H9 (cell line): Measurements from ENCODE around the gene MMRN1. TPM values are rescaled to one million over a fixed set of nuclear protein-coding genes. Genes with fewer than 3 reads are reported as not detected.

Experiments used
- DNase-seq: peaks from one replicate; pipeline ENCODE4 v3.0.0-alpha.2; 2017
- H2AFZ ChIP-seq: one replicate; pipeline ENCODE4 v1.6.1; 2013; ENCODE audit warnings: mild to moderate bottlenecking, low read length, control low read depth, moderate library complexity
- H2AK5ac ChIP-seq: 2 replicates; pipeline ENCODE4 v1.6.1; 2013; ENCODE audit warnings: low read length, control low read depth, mixed read lengths; ENCODE audit not compliant: insufficient read length
- H2BK120ac ChIP-seq: one replicate; pipeline ENCODE4 v1.6.1; 2013; ENCODE audit warnings: low read depth, mild to moderate bottlenecking, low read length, control low read depth, inconsistent platforms; ENCODE audit not compliant: poor library complexity, severe bottlenecking
- H2BK12ac ChIP-seq: 2 replicates; pipeline ENCODE4 v1.6.1; 2013; ENCODE audit warnings: low read length, control low read depth, mixed read lengths, low read depth; ENCODE audit not compliant: insufficient read length
- H2BK15ac ChIP-seq: 2 replicates; pipeline ENCODE4 v1.6.1; 2013; ENCODE audit warnings: low read depth, low read length, control low read depth
- H2BK20ac ChIP-seq: one replicate; pipeline ENCODE4 v1.6.1; 2013; ENCODE audit warnings: low read depth, mild to moderate bottlenecking, low read length, control low read depth, inconsistent platforms; ENCODE audit not compliant: poor library complexity, severe bottlenecking
- H2BK5ac ChIP-seq: 2 replicates; pipeline ENCODE4 v1.6.1; 2013; ENCODE audit warnings: low read length, control low read depth, mixed read lengths; ENCODE audit not compliant: insufficient read length
- H3K14ac ChIP-seq: 2 replicates; pipeline ENCODE4 v1.6.1; 2013; ENCODE audit warnings: low read length, control low read depth; ENCODE audit not compliant: insufficient read depth
- H3K18ac ChIP-seq: 2 replicates; pipeline ENCODE4 v1.6.1; 2013; ENCODE audit warnings: low read depth, mild to moderate bottlenecking, mixed read lengths, low read length, control low read depth; ENCODE audit not compliant: insufficient read length
- H3K23ac ChIP-seq: 2 replicates; pipeline ENCODE4 v1.6.1; 2013; ENCODE audit warnings: low read length, control low read depth, mixed read lengths, low read depth; ENCODE audit not compliant: insufficient read length
- H3K23me2 ChIP-seq: 2 replicates; pipeline ENCODE4 v1.6.1; 2013; ENCODE audit warnings: low read depth, mild to moderate bottlenecking, mixed read lengths, low read length, control low read depth; ENCODE audit not compliant: insufficient read length, poor library complexity, severe bottlenecking
- H3K27ac ChIP-seq: 2 replicates; pipeline ENCODE4 v1.5.1; 2013; ENCODE audit warnings: low read length, control low read depth, mixed read lengths, low read depth; ENCODE audit not compliant: insufficient read length
- H3K27me3 ChIP-seq: 2 replicates; pipeline ENCODE4 v1.6.1; 2013; ENCODE audit warnings: low read length, control low read depth, inconsistent platforms; ENCODE audit not compliant: insufficient read depth
- H3K4ac ChIP-seq: 2 replicates; pipeline ENCODE4 v1.6.1; 2013; ENCODE audit warnings: low read depth, mild to moderate bottlenecking, control low read depth, inconsistent platforms, low read length, moderate library complexity
- H3K4me1 ChIP-seq: 2 replicates; pipeline ENCODE4 v1.6.1; 2013; ENCODE audit warnings: low read length, control low read depth, inconsistent platforms; ENCODE audit not compliant: insufficient read depth
- H3K4me2 ChIP-seq: 2 replicates; pipeline ENCODE4 v1.6.1; 2013; ENCODE audit warnings: low read length, control low read depth, mixed read lengths; ENCODE audit not compliant: insufficient read length, insufficient read depth
- H3K56ac ChIP-seq: 2 replicates; pipeline ENCODE4 v1.6.1; 2013; ENCODE audit warnings: low read depth, mild to moderate bottlenecking, mixed read lengths, low read length, control low read depth; ENCODE audit not compliant: insufficient read length
- H3K79me1 ChIP-seq: 2 replicates; pipeline ENCODE4 v1.6.1; 2013; ENCODE audit warnings: low read depth, mild to moderate bottlenecking, moderate library complexity, low read length, control low read depth, inconsistent platforms; ENCODE audit not compliant: insufficient read depth, poor library complexity, severe bottlenecking
- H3K79me2 ChIP-seq: 2 replicates; pipeline ENCODE4 v1.6.1; 2013; ENCODE audit warnings: low read length, control low read depth, inconsistent platforms; ENCODE audit not compliant: insufficient read depth
- H3K9ac ChIP-seq: 2 replicates; pipeline ENCODE4 v1.6.1; 2013; ENCODE audit warnings: low read length, control low read depth, mixed read lengths; ENCODE audit not compliant: insufficient read length; ENCODE audit errors: extremely low read depth
- H3K9me3 ChIP-seq: one replicate; pipeline ENCODE4 v1.6.1; 2013; ENCODE audit warnings: low read depth, low read length, inconsistent platforms; ENCODE audit not compliant: control insufficient read depth
- H3T11ph ChIP-seq: one replicate; pipeline ENCODE4 v1.6.1; 2013; ENCODE audit warnings: mild to moderate bottlenecking, low read length, control low read depth, inconsistent platforms
- H4K20me1 ChIP-seq: one replicate; pipeline ENCODE4 v1.6.1; 2013; ENCODE audit not compliant: control insufficient read depth, insufficient read length, insufficient read depth
- H4K5ac ChIP-seq: 2 replicates; pipeline ENCODE4 v1.6.1; 2013; ENCODE audit warnings: low read depth, mild to moderate bottlenecking, mixed read lengths, low read length, control low read depth; ENCODE audit not compliant: insufficient read length
- H4K8ac ChIP-seq: replicated peaks from 2 replicates; pipeline ENCODE4 v1.6.1; 2013; ENCODE audit warnings: low read length, control low read depth, mixed read lengths, low read depth; ENCODE audit not compliant: insufficient read length
- H4K91ac ChIP-seq: 2 replicates; pipeline ENCODE4 v1.6.1; 2013; ENCODE audit warnings: low read depth, mild to moderate bottlenecking, moderate library complexity, mixed read lengths, low read length, control low read depth; ENCODE audit not compliant: insufficient read length
- H3K27ac Mint-ChIP-seq, 3 experiments: 2 replicates in 2 of 3; 3 replicates in 1 of 3; pipeline ENCODE4 v1.8.0; 2020 to 2021; ENCODE audit warnings: mixed read lengths in 3 of 3, mild to moderate bottlenecking in 1 of 3, moderate library complexity in 1 of 3
- H3K27me3 Mint-ChIP-seq: 2 replicates; pipeline ENCODE4 v1.8.0; 2021; ENCODE audit warnings: low read depth, mild to moderate bottlenecking, moderate library complexity, mixed read lengths
- H3K36me3 Mint-ChIP-seq, 3 experiments: 2 replicates in 2 of 3; 3 replicates in 1 of 3; pipeline ENCODE4 v1.8.0; 2020 to 2021; ENCODE audit warnings: low read depth in 3 of 3, mixed read lengths in 3 of 3; ENCODE audit not compliant: insufficient read depth in 1 of 3
- H3K4me1 Mint-ChIP-seq, 2 experiments: 2 replicates each; pipeline ENCODE4 v1.8.0; 2020; ENCODE audit warnings: mixed read lengths in 2 of 2
- H3K4me3 Mint-ChIP-seq, 2 experiments: 2 replicates in 1 of 2; 3 replicates in 1 of 2; pipeline ENCODE4 v1.8.0; 2020 to 2021; ENCODE audit warnings: mild to moderate bottlenecking in 2 of 2, mixed read lengths in 2 of 2, moderate library complexity in 1 of 2
- H3K9me3 Mint-ChIP-seq, 2 experiments: 2 replicates in 1 of 2; 3 replicates in 1 of 2; pipeline ENCODE4 v1.8.0; 2020; ENCODE audit warnings: mild to moderate bottlenecking in 2 of 2, mixed read lengths in 2 of 2, moderate library complexity in 1 of 2
- CTCF ChIP-seq: fragments of 200-600 bp; sonication (generic); conservative IDR thresholded peaks from 3 replicates; pipeline ENCODE4 v1.8.0; 2021; ENCODE audit warnings: antibody characterized with exemption, mild to moderate bottlenecking
- WGBS: extraction: QIAGEN DNeasy Blood & Tissue Kit; methylation state at CpG from one replicate; pipeline ENCODE4 v1.1.7; 2013; ENCODE audit warnings: missing lambda C conversion rate, low lambda C conversion rate, mixed read lengths; ENCODE audit not compliant: insufficient read length; ENCODE audit errors: extremely low coverage; 5-methylcytosine and 5-hydroxymethylcytosine counted together
- total RNA-seq: library from RNA; stranded (reverse); gene quantifications from 2 replicates; pipeline ENCODE4 v1.2.1, GENCODE V29; 2021

The MMRN1 gene
- total RNA-seq, 1 experiment from 2014 or later, result not detected

- H3K56ac ChIP-seq, result no peak overlapping the region
Measured at GRCh38 chr4:89897867-89898266, 3.2 kb downstream of the MMRN1 start.

More at GRCh38 chr4:89897867-89898266, 3.2 kb downstream of the MMRN1 start:
- Mint-ChIP-seq H3K27ac (no peak overlapping the region), H3K36me3 (no peaks in the 10 kb centered on the region), H3K4me3 (no peak overlapping the region), H3K9me3 (no peaks in the 10 kb centered on the region), H3K27me3 (no peaks in the 10 kb centered on the region), H3K4me1 (no peaks in the 10 kb centered on the region)
- Histone ChIP-seq H4K8ac (no peak overlapping the region), H2BK20ac (no peak overlapping the region), H2BK15ac (no peak overlapping the region), H3K79me2 (no peaks in the 10 kb centered on the region), H2AFZ (no peak overlapping the region), H3K27ac (no peak overlapping the region), H2AK5ac (no peak overlapping the region), H3K18ac (no peak overlapping the region), H3K23ac (no peak overlapping the region), H3K23me2 (no peaks in the 10 kb centered on the region), H3K27me3 (no peaks in the 10 kb centered on the region), H3K4ac (no peak overlapping the region), H2BK12ac (no peak overlapping the region), H4K20me1 (no peaks in the 10 kb centered on the region), H3T11ph (no peak overlapping the region), H3K9me3 (no peaks in the 10 kb centered on the region), H3K14ac (no peak overlapping the region), H3K4me2 (no peak overlapping the region), H3K4me1 (no peaks in the 10 kb centered on the region), H3K9ac (no peak overlapping the region), H4K91ac (no peak overlapping the region), H2BK120ac (no peak overlapping the region), H3K79me1 (no peaks in the 10 kb centered on the region), H4K5ac (no peak overlapping the region), H2BK5ac (no peak overlapping the region)
- DNase-seq, result no peak
- no peak for TF ChIP-seq CTCF
- WGBS, result no CpG with 5 or more reads among the region's 1 CpG
